Measurements from ENCODE around the gene ADAM15.

ADAM15 gene, protein sequence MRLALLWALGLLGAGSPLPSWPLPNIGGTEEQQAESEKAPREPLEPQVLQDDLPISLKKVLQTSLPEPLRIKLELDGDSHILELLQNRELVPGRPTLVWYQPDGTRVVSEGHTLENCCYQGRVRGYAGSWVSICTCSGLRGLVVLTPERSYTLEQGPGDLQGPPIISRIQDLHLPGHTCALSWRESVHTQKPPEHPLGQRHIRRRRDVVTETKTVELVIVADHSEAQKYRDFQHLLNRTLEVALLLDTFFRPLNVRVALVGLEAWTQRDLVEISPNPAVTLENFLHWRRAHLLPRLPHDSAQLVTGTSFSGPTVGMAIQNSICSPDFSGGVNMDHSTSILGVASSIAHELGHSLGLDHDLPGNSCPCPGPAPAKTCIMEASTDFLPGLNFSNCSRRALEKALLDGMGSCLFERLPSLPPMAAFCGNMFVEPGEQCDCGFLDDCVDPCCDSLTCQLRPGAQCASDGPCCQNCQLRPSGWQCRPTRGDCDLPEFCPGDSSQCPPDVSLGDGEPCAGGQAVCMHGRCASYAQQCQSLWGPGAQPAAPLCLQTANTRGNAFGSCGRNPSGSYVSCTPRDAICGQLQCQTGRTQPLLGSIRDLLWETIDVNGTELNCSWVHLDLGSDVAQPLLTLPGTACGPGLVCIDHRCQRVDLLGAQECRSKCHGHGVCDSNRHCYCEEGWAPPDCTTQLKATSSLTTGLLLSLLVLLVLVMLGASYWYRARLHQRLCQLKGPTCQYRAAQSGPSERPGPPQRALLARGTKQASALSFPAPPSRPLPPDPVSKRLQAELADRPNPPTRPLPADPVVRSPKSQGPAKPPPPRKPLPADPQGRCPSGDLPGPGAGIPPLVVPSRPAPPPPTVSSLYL

DNA sequence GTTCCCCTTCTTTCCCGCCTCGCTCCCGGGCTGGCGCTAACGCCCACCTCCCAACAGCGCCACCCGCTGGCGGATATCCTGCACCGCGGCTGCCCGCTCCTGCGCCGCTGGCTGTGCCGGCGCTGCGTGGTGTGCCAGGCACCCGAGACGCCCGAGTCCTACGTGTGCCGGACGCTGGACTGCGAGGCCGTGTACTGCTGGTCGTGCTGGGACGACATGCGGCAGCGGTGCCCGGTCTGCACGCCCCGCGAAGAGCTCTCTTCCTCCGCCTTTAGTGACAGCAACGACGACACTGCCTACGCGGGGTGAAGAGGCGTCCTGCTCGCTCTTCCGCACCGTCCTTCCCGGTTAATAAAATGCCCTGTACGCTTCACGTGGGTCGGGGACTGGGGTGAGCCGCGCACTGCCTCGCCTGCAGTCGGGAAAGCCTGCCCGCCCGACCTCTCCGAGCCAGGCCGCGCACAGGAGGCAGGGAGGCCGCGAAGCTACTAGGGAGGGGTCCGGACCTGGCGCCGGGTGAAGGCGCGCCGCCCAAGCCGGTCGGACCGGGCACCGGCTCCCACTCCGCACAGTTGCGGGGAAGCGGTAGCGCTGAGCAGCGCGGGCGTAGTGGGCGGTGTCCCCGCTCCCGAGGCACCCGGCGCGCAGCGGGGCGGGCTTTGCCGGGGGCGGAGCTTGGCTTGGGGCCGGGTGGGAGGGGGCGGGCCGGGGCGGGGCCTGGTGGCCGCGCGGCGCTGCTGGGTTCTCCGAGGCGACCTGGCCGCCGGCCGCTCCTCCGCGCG, at the start of gene ADAM15:
Gene ADAM15, plus strand, starts transcription at position 757 of the 782 bp plus-strand sequence. CDS start 71 bp downstream, outside the sequence.
- DNase-seq (ENCODE audit: low read depth in 2 of 3, low spot score in 1 of 3) = peak; percentile 56 to 75 (median 72)

DNA sequence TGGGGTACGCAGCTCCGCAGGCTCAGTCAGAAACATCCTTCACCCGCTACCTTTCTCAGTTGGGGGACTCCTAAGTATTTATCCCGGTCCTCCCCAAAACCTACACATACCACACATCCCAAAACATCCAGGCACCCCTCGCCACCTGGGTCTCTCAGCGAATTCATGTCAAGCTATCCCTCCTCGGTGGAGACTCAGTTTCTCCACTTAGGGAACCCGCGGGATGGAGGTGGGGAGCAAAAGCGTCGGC, 49.8 kb upstream of the ADAM15 start:
- DNase-seq (ENCODE audit: low read depth in 2 of 3, low spot score in 1 of 3) = no peak

DNA sequence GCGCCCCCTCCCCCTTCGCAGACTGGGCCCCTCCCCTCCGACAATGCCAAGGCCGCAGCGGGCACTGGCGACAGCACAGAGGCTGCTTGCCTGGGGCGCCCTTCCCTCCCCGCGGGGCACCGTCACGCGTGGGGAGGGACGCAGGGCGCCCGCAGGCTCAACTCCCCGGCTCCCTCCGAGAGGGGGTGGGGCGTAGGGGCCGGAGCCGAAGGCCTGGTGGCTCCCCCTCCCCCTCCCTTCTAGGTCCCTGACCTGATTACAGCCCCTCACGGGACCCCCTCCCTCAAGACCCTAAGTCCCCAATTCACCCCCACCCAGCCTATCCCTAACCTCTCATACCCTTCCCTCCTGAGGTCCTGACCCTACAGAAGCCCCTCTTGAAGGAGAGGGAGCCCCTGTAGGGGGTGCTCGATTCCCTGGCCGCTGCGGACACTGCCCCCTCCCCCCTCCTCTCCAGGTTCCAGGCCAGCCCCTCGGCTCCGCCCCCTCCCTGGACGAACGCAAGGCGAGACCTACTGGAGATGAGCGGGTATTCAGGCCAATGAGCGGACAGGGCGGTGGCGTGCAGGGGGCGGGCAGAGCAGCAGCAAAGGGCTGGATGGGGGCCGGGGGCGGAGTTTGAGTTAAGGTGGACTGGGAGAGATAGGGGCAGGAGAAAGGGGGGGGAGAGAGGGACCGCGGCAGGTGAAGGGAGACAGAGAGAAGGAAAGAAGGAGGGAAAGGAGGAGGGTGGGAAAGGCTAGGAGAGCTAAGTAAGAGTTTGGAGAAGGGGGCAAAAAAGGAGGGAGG, 49.2 kb upstream of the ADAM15 start:
- peak; percentile 98 to 100 (median 98) for DNase-seq (ENCODE audit: low read depth in 2 of 3, low spot score in 1 of 3)

DNA sequence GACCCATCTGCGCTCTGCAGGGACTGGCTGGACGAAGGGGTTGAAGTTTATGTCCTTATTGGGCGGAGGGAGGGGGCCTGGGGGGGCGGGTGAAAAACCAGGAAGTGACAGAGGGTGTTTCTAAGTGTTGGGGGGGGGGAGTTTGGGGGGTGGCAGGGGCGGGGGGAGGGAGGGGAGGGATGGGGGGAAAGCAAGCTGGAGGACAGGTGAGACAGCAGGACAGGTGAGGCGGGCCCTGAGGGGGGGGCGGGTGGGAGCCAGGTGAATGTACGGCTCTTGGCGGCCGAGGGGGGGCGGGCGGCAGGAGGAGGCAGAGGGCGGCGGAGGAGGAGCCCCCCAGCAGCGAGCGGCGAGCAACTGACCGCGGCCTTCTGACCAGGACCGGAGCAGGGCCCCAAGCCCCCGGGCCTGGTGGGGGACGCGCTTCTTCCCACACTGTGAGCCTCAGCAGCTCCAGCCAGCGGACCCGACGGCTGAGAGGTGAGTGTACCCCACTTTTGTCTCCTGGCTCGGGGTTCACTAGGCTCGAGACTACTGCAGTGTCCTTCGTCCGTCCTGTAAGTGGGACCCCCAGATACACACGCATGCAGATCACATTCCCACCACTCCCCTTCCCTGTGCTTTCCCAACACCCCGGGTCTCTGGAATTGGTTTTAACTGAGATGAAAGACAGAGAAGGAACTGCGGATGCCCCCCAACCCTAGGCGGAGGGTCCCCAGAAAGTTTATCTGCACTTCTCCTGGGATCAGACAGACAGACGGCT, 48.5 kb upstream of the ADAM15 start, which contains the start of gene ZBTB7B:
Gene ZBTB7B, plus strand, starts transcription at position 339 of the 763 bp plus-strand sequence. CDS start 11,859 bp downstream, outside the sequence.
- DNase-seq (ENCODE audit: low read depth in 2 of 3, low spot score in 1 of 3) = no peak

DNA sequence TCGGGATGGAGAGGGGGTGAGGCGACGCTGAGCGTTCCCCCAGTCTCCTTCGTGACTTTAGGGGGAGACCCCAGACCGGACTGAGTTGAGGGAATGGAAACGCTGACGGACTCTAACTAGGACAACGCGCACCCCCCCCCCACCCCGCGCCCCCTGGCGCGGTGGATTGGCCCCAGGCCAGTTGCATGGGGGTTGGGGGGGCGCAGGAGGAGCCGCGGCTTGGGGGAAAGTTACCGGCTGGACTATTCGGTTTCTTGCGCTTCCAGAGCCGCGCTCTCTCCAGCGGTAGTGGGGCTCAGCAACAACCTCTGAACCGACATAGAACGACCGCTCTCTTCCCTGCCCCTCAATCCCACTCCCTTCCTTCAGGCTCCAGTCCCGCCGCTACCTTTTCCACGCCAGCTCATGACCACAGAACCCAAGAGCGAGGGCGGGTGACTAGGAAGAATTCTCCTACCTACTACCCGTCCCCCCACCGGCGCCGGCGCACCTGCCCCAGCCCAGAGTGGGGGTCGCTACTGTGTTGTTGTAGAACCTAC, 47.8 kb upstream of the ADAM15 start:
- no peak for DNase-seq (ENCODE audit: low read depth in 2 of 3, low spot score in 1 of 3)

DNA sequence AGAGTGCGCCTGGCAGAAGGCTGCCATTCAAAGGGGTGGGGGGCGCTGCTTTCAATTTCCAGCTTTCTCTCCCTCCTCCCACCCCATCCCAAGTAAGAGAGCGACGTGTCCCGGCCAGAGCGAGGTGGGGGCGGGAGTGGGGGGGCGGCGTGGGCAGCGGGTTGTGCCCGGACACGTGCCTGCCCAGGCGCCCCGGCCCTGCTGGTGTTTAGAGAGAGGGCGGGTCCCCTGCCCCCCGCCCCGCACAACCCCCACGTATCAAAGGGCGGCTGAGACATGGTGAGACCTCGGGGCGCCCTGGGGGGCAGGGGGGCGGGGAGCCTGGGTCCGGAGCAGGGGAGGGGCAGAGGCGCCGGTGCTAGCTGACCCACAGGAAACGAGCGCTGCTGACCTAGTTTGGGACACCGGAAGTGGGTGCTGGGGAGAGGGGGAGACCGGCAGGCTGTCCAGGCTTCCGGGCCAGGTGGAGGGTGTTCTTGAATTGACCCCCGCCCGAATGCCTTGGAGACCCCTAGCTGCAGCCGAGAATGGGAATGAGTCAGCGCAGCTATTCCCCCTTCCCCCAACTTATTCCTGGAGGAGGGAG, 47.3 kb upstream of the ADAM15 start:
- no peak for DNase-seq (ENCODE audit: low read depth in 2 of 3, low spot score in 1 of 3)

DNA sequence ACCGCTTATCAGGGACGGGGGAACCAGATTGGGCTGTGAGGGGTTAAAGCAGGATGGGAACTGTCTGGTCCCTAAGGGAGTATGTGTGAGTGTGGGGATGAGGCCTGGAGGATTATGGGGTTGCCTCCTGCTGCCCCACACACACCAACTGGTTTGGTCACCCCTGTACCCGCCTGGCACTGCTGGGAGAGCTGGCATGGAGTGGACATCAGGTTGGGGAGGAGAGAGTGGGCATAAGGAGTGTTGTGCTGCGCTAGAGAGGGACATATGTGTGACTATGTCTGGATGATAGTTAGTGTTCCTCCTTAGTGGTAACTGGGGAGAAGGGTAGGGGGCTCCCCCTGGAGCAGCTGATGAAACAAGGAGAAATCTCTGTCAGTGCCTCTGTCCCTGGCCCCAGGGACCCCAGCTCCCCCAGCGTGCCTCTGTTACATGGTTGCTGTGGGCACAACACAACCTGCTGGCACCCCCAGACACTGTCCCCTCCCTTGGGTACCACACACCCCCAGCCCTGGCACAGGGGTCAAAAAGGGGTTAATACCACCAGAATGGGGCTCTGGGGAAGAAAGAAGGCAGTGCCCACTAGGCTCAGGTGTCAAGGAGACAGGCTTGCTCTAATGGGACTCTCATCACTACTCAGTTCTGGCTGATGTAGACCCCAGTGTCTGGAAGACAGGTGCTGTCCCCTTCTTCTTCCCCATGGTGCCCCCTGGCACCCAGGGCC, 46.6 kb upstream of the ADAM15 start:
- no peak for DNase-seq (ENCODE audit: low read depth in 2 of 3, low spot score in 1 of 3)

DNA sequence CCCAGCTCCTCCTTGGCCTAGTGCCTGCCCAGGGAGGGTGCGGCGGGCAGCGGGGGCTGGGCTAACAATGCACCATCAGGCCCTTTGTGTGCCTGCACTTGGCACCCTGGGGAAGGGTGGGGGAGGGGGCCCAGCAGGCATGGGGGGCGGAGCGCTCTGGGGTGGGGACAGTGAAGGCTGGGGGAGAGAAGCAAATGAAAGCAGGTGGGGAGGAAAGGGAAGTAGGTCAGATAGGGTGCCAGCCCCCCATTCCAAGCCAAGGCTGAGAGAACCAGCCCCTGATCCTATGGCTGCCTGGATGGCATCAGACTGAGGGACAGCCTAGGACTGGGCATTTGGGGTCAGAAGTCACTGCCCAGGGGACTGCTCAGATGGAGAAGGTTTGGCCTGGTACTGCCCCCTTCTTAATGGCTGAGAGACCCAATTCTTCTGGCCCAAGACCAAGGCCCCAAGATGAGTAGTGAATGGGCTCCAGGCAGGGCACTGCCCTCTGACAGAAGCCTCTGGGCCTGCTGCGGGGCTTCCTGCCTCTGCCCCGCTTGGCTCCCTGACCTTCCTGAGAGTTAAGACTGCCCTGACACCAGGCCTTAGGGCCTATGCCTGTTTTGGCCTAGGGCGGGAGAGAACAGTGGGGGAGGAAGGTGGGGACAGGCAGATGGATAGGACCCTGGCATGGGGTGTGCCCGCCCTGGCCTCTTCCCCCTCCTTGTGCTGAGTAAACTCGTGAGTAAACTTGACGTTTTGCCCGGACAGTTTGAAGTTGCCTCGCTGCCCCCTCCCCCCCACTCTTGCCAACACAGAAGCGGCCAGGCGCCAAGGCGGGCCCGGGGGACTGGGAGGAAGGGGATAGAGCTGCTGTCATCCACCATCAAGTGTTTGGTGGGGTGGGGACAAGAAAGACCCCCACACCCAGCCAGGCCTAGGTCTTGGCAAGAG, 45.8 kb upstream of the ADAM15 start:
- DNase-seq (ENCODE audit: low read depth in 2 of 3, low spot score in 1 of 3) = no peak

DNA sequence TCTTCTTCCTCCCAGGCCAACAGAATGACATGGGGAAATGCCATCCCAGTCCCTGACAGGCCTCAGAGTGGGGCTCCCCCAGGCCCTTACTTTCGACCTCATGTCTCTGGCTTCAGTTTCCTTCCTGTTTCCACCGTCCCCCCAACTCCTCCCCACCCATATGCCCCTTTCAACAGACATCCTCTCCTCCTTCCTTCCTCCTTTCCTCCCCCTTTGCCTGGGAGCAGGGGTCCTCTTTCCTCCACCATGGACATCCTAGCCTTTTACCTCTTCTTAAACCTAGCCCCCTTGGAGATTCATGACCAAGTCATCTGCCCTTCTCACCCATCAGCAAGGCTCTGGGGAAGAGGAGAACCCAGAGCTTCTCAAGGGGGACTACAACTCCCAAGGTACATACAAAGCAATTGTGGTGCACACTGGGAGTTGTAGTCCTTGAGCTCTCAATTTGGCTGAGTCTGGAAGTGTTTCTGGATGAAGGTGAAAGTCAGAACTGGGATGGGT, 44.5 kb upstream of the ADAM15 start:
- DNase-seq (ENCODE audit: low read depth in 2 of 3, low spot score in 1 of 3) = no peak

DNA sequence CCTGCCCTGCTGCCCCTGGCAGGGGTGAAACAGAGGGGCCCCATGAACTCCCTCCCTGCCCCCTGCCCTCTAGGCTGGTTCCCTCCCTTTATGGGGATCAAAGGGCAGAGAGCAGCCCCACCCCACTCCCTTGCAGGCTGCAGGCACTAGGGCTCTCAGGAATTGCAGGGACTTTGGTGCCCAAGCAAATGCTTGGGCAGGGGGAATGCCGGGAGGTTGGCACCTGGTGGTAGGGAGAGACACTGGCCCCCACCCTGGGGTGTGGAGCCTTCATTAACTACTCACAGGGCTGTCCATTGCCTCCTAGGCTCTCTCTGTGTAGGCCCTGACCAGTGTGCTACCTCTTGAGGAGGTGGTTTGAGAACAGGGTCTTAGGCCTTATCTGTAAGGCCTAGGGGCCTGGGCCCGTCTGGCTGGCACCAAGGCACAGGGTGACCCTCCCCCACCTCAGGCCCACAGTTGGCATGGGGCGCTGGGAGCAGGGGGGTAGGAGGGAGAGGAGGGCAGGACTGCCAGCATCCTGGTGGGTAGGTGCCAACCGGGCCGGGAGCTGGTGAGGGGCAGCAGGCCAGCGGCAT, 43.8 kb upstream of the ADAM15 start:
- DNase-seq (ENCODE audit: low read depth in 2 of 3, low spot score in 1 of 3) = no peak

DNA sequence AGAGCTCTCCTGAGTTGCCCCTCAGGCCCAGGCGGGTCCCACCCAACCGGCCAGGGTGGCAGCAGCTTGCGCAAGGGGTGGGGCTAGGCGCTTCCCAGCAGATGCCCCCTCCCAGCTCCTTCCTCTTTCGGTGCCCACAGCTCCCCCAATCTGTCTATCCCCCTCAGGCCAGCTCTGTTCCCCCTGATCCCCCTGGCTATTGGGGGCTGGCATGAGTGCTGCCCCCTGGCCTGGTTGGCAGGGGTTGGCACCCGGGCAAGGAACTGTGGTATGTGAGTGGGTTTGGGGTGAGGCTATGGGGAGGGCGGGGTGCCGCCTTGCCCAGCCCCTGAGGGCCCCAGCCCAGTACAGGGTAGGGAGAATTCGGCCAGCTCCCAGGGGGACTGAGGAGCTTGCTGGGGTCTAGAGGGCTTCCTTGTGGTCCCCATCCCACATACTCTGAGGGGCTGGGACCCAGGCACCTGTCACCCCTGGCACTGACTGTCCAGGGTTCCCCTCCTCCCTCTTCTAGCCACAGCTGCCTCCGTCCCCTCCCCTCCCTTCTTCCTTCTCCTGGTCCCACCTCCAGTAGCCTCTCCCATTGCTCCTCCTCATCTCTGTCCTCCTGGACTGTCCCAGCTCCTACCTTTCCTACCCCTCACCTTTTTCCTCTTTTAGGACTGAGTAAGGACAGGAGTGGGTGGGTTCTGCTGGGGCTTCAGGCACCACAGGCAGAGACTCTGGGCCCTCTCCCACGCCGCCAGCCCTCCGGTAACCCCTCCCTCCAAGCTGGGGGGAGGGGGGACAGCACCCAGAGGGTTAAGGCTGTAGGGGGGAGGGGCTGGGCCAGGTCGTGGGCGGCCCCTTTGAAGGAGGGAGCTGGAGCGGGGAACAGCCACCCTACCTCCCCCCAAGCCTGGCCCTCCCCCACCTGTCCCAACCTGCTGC, 42.8 kb upstream of the ADAM15 start:
- peak; percentile 62 to 85 (median 83) for DNase-seq (ENCODE audit: low read depth in 2 of 3, low spot score in 1 of 3)

DNA sequence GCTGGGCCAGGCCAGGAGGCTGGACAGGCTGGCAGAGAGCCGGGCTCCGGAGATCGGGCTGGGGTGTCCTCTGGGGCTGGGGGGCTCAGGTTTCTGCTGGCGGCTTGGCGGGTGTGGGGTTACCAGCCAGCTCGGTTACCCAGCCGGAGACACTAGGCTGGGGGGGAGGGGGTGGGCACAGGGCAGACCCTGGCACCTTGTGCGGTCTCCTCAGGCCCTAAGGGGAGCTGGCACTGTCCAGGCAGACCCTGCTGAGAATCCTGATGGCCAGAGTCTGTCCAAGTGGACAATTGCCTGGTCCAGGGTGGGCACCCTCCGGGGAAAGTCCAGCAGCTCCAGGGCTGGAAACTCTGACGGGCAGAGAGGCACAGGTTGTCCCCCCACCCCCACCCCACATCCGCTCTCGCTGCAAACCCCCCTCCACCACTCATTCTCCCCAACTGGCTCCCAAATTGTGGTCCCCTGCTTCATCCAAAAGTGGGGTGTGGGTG, 41.9 kb upstream of the ADAM15 start:
- DNase-seq (ENCODE audit: low read depth in 2 of 3, low spot score in 1 of 3) = no peak

DNA sequence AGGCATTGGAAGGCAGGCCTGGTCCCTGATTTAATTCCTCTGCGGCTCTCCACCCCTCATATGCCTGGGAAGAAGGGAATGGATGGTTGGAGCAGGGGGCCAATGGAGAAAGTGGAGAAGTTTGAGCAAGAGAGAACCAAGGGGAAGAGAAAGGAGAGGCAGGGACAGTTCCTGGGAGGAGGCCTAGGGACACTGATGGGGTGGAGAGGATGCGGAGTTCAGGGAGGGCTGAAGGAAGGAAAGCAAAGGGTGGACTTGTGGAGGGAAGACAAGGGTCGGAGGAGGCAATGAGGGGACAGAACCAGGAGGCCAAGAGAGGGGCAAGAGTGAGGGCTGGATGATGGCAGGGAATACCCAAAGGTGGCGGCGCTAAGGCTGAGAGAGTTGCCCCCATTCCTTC, 41.4 kb upstream of the ADAM15 start:
- DNase-seq (ENCODE audit: low read depth in 2 of 3, low spot score in 1 of 3) = no peak

DNA sequence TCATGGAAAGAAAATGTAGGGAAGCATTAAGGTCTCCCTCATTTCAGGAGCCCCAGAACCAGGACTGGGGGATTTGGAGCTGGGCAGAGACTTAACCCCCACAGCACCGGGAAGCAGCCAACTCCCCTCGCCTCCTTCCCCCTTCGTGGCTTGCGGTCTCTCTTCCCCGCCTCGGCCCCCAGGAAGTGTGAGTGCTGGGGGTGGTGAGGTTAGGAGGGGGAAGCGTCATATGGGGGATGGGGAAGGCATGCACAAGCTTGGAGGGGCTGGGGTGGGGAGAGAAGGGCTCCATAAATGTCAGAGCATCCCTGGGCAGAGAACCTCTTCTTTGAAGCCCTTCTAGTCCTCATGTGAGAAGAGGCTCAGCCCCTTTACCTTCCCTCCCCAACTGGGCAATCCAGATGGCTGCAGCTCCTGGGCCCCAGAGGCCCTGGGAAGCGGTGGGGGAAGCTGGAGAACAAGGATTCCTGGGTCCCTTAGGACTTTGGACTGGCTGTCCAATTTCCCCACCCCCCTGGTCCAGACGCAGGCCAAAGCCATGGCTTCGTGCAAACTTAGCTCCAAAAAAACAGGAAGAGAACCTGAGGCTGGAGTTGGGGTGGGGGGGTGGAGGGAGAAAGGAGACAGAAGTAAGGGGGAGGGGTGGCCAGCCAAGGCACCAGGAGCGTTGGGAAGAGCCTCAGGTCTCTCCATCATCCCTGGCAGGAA, 40.8 kb upstream of the ADAM15 start:
- DNase-seq (ENCODE audit: low read depth in 2 of 3, low spot score in 1 of 3) = no peak

DNA sequence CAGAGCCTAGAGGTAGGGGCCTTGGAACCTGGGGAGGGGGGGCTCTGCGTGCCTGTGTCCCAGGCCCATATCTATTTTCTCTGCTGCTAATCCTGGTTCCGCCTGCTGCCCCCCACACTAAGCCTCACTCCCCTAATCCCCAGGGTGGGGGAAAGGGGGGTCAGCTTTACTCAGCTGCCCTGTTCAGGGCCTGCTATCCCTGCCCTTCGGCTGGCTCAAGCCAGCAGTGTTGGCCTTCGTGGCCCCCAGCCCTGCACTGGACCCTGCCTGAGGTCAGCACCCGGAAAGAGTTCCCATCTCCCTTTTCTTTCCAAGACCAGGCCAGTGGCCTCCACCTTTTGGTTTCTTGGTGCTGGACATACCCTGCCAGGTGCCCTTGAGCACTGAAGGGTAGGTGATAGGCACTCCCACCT, 40.1 kb upstream of the ADAM15 start:
- DNase-seq (ENCODE audit: low read depth in 2 of 3, low spot score in 1 of 3) = no peak

Measured in stimulated activated CD4-positive, alpha-beta T cell treated with anti-CD3 and anti-CD28 coated beads, Interleukin-12 subunit alpha, Interleukin-12 subunit beta, amount 100 ng/mL, for 48 hours (primary cell).